ENCODE data around the gene COG7.
"Not testable (repeated sequence)": the region's sequence is repeated elsewhere in the genome, so short reads cannot be mapped to it uniquely, and the experiment has no call there.

The COG7 gene

GRCh38 chr16:23381702-23382101 lies 71.3 kb downstream of the COG7 start:
- DNase-seq, result not testable (repeated sequence)

- DNase-seq, result no peak
Observed at GRCh38 chr16:23380501-23380951, 72.5 kb downstream of the COG7 start.

GRCh38 chr16:23379707-23380106 lies 73.3 kb downstream of the COG7 start:
- DNase-seq, result no peak

- DNase-seq, result no peak
Observed at GRCh38 chr16:23378921-23379320, 74.1 kb downstream of the COG7 start.

GRCh38 chr16:23378256-23378655 lies 74.7 kb downstream of the COG7 start:
- DNase-seq, result no peak

GRCh38 chr16:23377071-23377931 lies 75.7 kb downstream of the COG7 start:
- DNase-seq, result no peak

GRCh38 chr16:23375643-23376042 lies 77.3 kb downstream of the COG7 start:
- DNase-seq, result no peak

GRCh38 chr16:23374721-23375510 lies 78.1 kb downstream of the COG7 start:
- no peak for DNase-seq

GRCh38 chr16:23373436-23374219 lies 79.4 kb downstream of the COG7 start:
- no peak for DNase-seq

GRCh38 chr16:23371368-23371767 lies 81.6 kb downstream of the COG7 start:
- DNase-seq, result no peak

GRCh38 chr16:23369416-23369815 lies 83.6 kb downstream of the COG7 start:
- no peak for DNase-seq

- no peak for DNase-seq
Observed at GRCh38 chr16:23368469-23368868, 84.5 kb downstream of the COG7 start.

GRCh38 chr16:23367988-23368387 lies 85.0 kb downstream of the COG7 start:
- DNase-seq, result no peak

GRCh38 chr16:23367564-23367963 lies 85.4 kb downstream of the COG7 start:
- no peak for DNase-seq

- DNase-seq, result not testable (repeated sequence)
Observed at GRCh38 chr16:23366341-23366740, 86.6 kb downstream of the COG7 start.

GRCh38 chr16:23365602-23366240 lies 87.3 kb downstream of the COG7 start:
- no peak for DNase-seq

GRCh38 chr16:23362460-23363317 lies 90.3 kb downstream of the COG7 start:
- DNase-seq, result no peak

- DNase-seq, result no peak
Observed at GRCh38 chr16:23359092-23359760, 93.8 kb downstream of the COG7 start.

- DNase-seq, result no peak
Observed at GRCh38 chr16:23357761-23358290, 95.2 kb downstream of the COG7 start.

- DNase-seq, result no peak
Observed at GRCh38 chr16:23356941-23357340, 96.0 kb downstream of the COG7 start.

Data from effector CD8-positive, alpha-beta T cell (primary cell).